OCI-LY7 (cell line): ENCODE data around the gene CHST13.

Experiments used
- EZH2phosphoT487 ChIP-seq: fragments of 200-600 bp; sonication (generic); IDR thresholded peaks from 2 replicates; pipeline ENCODE4 v1.6.1; 2018; ENCODE audit warnings: low read depth, borderline replicate concordance, mild to moderate bottlenecking, mixed run types, antibody characterized with exemption, low read length, moderate library complexity, mixed read lengths
- TF ChIP-seq, protein P1 (sequence below): fragments of 200-600 bp; sonication (generic); conservative IDR thresholded peaks from 2 replicates; pipeline ENCODE4 v1.5.1; 2014; ENCODE audit warnings: mild to moderate bottlenecking, antibody characterized with exemption, low read length, moderate library complexity, mixed read lengths

DNA sequence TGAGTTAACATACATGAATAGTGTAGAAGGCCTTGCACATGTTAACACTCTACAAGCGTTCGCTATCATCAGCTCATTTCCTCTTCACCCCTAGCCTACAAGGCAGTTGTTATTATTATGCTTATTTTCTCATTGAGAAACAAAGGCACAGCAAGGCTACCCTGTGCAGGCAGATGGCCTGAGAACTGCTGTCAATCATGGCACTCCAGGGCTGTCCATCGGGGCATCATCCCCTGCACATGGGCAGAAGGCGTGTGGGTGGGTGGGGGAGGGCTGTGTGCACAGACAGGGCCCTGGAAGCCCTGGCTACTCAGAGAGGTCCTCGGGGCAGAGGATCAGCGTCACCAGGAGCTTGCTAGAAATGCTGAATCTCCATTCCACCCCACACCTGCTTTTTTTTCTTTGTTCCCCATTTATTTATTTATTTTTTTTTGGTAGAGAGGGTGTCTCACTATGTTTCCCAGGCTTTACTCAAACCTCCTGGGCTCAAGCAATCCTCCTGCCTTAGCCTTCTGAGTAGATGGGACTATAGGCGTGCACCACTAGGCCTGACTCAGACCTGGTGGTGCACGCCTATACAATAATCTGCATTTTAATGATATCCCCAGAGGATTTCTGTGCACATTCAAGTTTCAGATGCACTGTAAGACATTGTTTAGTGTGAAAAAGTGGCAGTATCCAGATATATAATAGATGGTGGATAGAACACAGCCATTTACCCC lies 38.6 kb upstream of the CHST13 start:
- TF ChIP-seq, protein P1, sequence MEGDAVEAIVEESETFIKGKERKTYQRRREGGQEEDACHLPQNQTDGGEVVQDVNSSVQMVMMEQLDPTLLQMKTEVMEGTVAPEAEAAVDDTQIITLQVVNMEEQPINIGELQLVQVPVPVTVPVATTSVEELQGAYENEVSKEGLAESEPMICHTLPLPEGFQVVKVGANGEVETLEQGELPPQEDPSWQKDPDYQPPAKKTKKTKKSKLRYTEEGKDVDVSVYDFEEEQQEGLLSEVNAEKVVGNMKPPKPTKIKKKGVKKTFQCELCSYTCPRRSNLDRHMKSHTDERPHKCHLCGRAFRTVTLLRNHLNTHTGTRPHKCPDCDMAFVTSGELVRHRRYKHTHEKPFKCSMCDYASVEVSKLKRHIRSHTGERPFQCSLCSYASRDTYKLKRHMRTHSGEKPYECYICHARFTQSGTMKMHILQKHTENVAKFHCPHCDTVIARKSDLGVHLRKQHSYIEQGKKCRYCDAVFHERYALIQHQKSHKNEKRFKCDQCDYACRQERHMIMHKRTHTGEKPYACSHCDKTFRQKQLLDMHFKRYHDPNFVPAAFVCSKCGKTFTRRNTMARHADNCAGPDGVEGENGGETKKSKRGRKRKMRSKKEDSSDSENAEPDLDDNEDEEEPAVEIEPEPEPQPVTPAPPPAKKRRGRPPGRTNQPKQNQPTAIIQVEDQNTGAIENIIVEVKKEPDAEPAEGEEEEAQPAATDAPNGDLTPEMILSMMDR, result no peak
- TF ChIP-seq EZH2phosphoT487, result no peak
